Measurements from ENCODE around the gene ABHD17C. TPM values are rescaled to one million over a fixed set of nuclear protein-coding genes. Genes with fewer than 3 reads are reported as not detected.
A peak's percentile ranks its signal among the peaks of the same experiment; 100 is the strongest.

ABHD17C gene
- total RNA-seq, 1 donor from 2014 or later = 17.9 TPM

DNA sequence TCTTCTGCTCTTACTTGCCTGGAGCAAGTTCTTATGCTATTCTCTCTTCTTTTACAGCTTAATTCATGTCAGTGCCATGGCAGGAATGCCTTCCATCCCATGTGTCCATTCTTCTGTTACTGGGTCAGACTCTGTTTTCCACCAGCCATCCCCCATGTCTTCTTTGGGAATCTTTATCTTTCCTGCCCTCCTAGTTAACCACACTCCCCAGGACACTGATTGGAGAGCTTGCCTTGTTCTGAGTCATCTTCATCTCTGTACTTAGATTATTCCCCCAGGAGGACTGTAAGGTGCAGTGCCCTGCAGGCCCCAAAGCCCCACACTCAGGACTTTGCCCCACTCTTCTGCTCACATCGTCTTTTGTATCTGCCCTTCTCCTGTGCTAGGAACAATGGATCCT, 3.6 kb downstream of the ABHD17C start:
- TF ChIP-seq, protein P1, sequence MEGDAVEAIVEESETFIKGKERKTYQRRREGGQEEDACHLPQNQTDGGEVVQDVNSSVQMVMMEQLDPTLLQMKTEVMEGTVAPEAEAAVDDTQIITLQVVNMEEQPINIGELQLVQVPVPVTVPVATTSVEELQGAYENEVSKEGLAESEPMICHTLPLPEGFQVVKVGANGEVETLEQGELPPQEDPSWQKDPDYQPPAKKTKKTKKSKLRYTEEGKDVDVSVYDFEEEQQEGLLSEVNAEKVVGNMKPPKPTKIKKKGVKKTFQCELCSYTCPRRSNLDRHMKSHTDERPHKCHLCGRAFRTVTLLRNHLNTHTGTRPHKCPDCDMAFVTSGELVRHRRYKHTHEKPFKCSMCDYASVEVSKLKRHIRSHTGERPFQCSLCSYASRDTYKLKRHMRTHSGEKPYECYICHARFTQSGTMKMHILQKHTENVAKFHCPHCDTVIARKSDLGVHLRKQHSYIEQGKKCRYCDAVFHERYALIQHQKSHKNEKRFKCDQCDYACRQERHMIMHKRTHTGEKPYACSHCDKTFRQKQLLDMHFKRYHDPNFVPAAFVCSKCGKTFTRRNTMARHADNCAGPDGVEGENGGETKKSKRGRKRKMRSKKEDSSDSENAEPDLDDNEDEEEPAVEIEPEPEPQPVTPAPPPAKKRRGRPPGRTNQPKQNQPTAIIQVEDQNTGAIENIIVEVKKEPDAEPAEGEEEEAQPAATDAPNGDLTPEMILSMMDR (IDR thresholded peaks at IDR 0.05; ENCODE audit: unreplicated experiment) = no peak
- H3K4me1 Mint-ChIP-seq = peaks cover 46% of the 10 kb centered on the region
- H3K27ac Mint-ChIP-seq = no peak overlapping the region
- H3K4me3 Mint-ChIP-seq = no peak overlapping the region
- DNase-seq (ENCODE audit: low spot score in 2 of 2, unreplicated experiment in 2 of 2) = no peak
- H3K9me3 Mint-ChIP-seq = no peaks in the 10 kb centered on the region
- no peaks in the 10 kb centered on the region for H3K27me3 Mint-ChIP-seq (ENCODE audit: low read depth)
- H3K36me3 Mint-ChIP-seq = peaks cover 2% of the 10 kb centered on the region

DNA sequence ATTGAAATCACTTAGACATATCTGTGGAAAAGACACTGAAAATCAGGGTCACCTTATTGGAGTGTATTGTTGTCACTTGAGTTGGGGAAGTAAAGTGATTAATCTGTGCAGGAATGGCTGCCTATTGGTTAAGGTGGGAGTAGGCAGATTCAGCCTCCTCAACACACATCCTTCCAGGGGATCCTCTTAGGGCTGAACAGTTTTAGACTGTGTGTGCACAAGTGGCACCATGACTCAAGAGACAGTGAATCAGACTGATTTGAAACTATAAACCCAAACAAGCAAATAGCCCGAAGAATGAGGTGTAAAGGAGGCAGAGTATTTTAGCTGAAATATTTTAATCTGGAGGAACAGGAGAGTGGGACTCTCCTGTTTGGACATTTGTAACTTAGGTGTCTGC, 4.9 kb downstream of the ABHD17C start:
- H3K27me3 Mint-ChIP-seq (ENCODE audit: low read depth) = no peaks in the 10 kb centered on the region
- peaks cover 5% of the 10 kb centered on the region for H3K36me3 Mint-ChIP-seq
- peaks cover 42% of the 10 kb centered on the region for H3K4me1 Mint-ChIP-seq
- no peaks in the 10 kb centered on the region for H3K9me3 Mint-ChIP-seq
- no peak overlapping the region for H3K27ac Mint-ChIP-seq
- H3K4me3 Mint-ChIP-seq = no peak overlapping the region
- TF ChIP-seq, protein P1 (IDR thresholded peaks at IDR 0.05; ENCODE audit: unreplicated experiment) = no peak
- no peak for DNase-seq (ENCODE audit: low spot score in 2 of 2, unreplicated experiment in 2 of 2)

GRCh38 chr15:80701676-80702311, 6.7 kb downstream of the ABHD17C start:
- Mint-ChIP-seq H3K9me3 (no peaks in the 10 kb centered on the region), H3K27me3 (ENCODE audit: low read depth) (no peaks in the 10 kb centered on the region), H3K36me3 (peaks cover 6% of the 10 kb centered on the region), H3K4me3 (no peak overlapping the region), H3K27ac (peak overlapping the region; percentile 50), H3K4me1 (peaks cover 38% of the 10 kb centered on the region)
- TF ChIP-seq, protein P1 (IDR thresholded peaks at IDR 0.05; ENCODE audit: unreplicated experiment) = no peak
- no peak for DNase-seq (ENCODE audit: low spot score in 2 of 2, unreplicated experiment in 2 of 2)

- no peaks in the 10 kb centered on the region for H3K27me3 Mint-ChIP-seq (ENCODE audit: low read depth)
- H3K9me3 Mint-ChIP-seq = no peaks in the 10 kb centered on the region
- H3K27ac Mint-ChIP-seq = peak overlapping the region; percentile 23
- DNase-seq (ENCODE audit: low spot score in 2 of 2, unreplicated experiment in 2 of 2) = no peak
- H3K4me3 Mint-ChIP-seq = no peak overlapping the region
- H3K4me1 Mint-ChIP-seq = peaks cover 27% of the 10 kb centered on the region
- TF ChIP-seq, protein P1 (IDR thresholded peaks at IDR 0.05; ENCODE audit: unreplicated experiment) = no peak
- H3K36me3 Mint-ChIP-seq = peaks cover 6% of the 10 kb centered on the region
Observed at GRCh38 chr15:80703081-80703480, 8.0 kb downstream of the ABHD17C start.

GRCh38 chr15:80703965-80704364, 8.9 kb downstream of the ABHD17C start:
- Mint-ChIP-seq H3K36me3 (peaks cover 4% of the 10 kb centered on the region), H3K4me3 (no peak overlapping the region), H3K27me3 (ENCODE audit: low read depth) (no peaks in the 10 kb centered on the region), H3K9me3 (no peaks in the 10 kb centered on the region), H3K27ac (no peak overlapping the region), H3K4me1 (peaks cover 21% of the 10 kb centered on the region)
- DNase-seq (ENCODE audit: low spot score in 2 of 2, unreplicated experiment in 2 of 2) = no peak
- TF ChIP-seq, protein P1 (IDR thresholded peaks at IDR 0.05; ENCODE audit: unreplicated experiment) = no peak

Data from mesothelial cell of epicardium (in vitro differentiated cells).